GM19372 (cell line): ENCODE results near the gene PAK1.

ENCODE experiments used
- ATAC-seq: cut with Tn5 transposase; IDR thresholded peaks from one replicate; pipeline ENCODE4 v1.9.1; 2021; ENCODE audit warnings: mild to moderate bottlenecking, low read depth, moderate library complexity; ENCODE audit not compliant: unreplicated experiment

Gene PAK1

GRCh38 chr11:77475206-77475605 lies 1.3 kb upstream of the PAK1 start:
- ATAC-seq: no peak

GRCh38 chr11:77474684-77475060 lies 778 bp upstream of the PAK1 start:
- ATAC-seq: no peak

GRCh38 chr11:77472991-77473800 lies 698 bp downstream of the PAK1 start:
- ATAC-seq: peak; percentile 36

GRCh38 chr11:77471558-77472193 lies 2.2 kb downstream of the PAK1 start:
- no peak for ATAC-seq

- no peak for ATAC-seq
These were observed 2.9 kb downstream of the PAK1 start for GRCh38 chr11:77470971-77471370.

- ATAC-seq: no peak
These were observed 3.4 kb downstream of the PAK1 start for GRCh38 chr11:77470504-77470903.

GRCh38 chr11:77468527-77468926 lies 5.4 kb downstream of the PAK1 start:
- ATAC-seq: no peak

GRCh38 chr11:77467993-77468392 lies 5.9 kb downstream of the PAK1 start:
- ATAC-seq: no peak

GRCh38 chr11:77467233-77467632 lies 6.7 kb downstream of the PAK1 start:
- no peak for ATAC-seq

- ATAC-seq: peak; percentile 19
These were observed 16.6 kb downstream of the PAK1 start for GRCh38 chr11:77457340-77457739.

GRCh38 chr11:77455740-77456139 lies 18.2 kb downstream of the PAK1 start:
- no peak for ATAC-seq

- ATAC-seq: no peak
These were observed 18.8 kb downstream of the PAK1 start for GRCh38 chr11:77454867-77455655.

GRCh38 chr11:77450227-77450626 lies 23.7 kb downstream of the PAK1 start:
- no peak for ATAC-seq

- ATAC-seq: no peak
These were observed 24.1 kb downstream of the PAK1 start for GRCh38 chr11:77449784-77450183.

- ATAC-seq: peak; percentile 51
These were observed 24.8 kb downstream of the PAK1 start for GRCh38 chr11:77449060-77449521.

- no peak for ATAC-seq
These were observed 25.6 kb downstream of the PAK1 start for GRCh38 chr11:77448269-77448668.

- no peak for ATAC-seq
These were observed 26.8 kb downstream of the PAK1 start for GRCh38 chr11:77446911-77447629.

GRCh38 chr11:77444261-77444660 lies 29.6 kb downstream of the PAK1 start:
- no peak for ATAC-seq

GRCh38 chr11:77442394-77443053 lies 31.4 kb downstream of the PAK1 start:
- ATAC-seq: peak; percentile 34

GRCh38 chr11:77441426-77441825 lies 32.5 kb downstream of the PAK1 start:
- no peak for ATAC-seq
